GM21381 (cell line): ENCODE data around the gene ADAM17.
"Not testable (repeated sequence)": the region's sequence is repeated elsewhere in the genome, so short reads cannot be mapped to it uniquely, and the experiment has no call there.

ENCODE experiments used
- ATAC-seq: cut with Tn5 transposase; IDR thresholded peaks from one replicate; pipeline ENCODE4 v1.9.1; 2021; ENCODE audit warnings: mild to moderate bottlenecking, moderate library complexity; ENCODE audit not compliant: unreplicated experiment

Gene ADAM17

DNA sequence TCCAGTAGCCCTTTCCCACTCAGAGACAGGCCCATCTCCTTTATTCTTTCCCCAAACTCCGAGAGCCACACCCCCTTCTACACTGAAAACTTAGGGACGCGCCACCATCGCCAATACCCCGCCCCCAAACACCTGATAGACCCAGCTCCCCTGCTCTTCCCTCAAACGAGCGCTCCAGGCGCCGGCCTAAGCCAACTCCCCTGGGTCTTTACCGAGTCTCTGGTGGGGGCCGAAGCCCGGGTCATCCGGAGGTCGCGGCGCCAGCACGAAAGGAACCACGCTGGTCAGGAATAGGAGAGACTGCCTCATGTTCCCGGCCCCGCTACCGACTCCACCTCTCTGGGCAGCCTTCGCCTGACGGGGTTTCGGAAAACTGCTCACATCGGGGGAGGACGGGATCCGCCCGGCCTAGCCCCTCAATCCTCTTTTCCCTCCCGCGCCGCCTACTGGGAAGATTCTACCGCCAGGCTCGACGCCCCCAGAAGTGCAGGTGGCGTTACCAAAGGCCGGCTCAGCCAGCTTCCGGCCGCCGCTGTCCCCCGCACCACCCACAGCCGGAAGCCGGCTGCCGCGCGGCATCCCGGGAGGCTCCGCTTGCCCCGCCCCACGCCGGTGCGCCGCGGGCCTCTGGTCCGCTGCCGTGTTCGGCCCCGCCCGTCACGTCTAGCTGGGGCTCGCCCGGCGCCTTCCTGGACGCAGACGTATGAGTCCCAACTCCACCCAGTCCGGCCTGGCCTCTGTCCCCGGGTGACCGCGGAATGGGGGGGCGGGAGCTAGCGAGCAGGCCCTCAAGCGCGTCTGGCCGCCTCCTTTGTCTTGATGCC is at the start of gene ADAM17:
TSS of gene ADAM17 (minus strand) at position 534 of the 824 bp plus-strand sequence. CDS start at position 309, 225 bp downstream.
- ATAC-seq = peak; percentile 89

DNA sequence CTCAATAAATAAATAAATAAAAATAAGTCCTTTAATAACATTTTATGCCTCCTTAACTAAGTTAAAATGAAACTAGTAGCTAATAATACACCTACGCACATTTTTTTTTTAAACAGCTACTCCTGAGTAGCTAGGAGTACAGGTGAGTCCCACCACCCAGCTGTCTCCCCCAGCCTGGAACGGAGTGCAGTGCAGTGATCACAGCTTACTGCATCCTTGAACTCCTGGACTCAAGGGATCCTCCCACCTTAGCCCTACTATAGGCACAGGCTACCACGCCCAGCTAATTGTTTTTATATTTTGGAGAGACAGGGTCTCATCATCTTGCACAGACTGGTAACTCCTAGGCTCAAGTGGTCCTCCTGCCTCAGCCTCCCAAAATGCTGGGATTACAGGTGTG is 46.8 kb upstream of the ADAM17 start:
- ATAC-seq = no peak

DNA sequence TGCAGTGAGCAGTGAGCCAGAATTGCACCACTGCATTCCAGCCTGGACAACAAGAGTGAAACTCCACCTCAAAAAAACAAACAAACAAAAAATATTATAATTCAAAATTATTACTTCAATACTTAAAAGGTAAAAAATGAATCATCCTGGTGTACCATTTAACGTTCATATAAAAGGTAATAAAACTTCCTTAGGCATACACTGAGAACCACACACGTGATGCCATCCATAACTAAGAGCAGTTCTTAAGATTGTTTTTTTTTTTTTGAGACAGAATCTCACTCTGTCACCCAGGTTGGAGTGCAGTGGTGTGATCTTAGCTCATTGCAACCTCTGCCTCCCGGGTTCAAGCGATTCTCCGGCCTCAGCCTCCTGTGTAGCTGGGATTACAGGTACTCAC is 45.8 kb upstream of the ADAM17 start:
- no peak for ATAC-seq

DNA sequence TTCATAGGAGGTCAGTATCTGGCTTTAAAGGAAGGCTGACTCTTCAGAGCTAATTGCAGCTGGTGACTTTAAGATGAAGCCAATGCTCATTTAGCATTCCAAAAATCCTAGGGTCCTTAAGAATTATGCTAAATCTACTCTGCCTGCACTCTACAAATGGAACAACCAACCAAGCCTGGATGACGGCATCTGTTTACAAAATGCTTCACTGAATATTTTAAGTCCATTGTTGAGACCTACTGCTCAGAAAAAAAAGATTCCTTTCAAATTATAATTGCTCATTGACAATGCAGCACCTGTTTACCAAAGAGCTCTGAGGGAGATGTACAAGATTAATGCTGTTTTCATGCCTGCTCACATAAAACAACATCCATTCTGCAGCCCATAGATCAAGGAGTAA is 43.8 kb upstream of the ADAM17 start:
- no peak for ATAC-seq

DNA sequence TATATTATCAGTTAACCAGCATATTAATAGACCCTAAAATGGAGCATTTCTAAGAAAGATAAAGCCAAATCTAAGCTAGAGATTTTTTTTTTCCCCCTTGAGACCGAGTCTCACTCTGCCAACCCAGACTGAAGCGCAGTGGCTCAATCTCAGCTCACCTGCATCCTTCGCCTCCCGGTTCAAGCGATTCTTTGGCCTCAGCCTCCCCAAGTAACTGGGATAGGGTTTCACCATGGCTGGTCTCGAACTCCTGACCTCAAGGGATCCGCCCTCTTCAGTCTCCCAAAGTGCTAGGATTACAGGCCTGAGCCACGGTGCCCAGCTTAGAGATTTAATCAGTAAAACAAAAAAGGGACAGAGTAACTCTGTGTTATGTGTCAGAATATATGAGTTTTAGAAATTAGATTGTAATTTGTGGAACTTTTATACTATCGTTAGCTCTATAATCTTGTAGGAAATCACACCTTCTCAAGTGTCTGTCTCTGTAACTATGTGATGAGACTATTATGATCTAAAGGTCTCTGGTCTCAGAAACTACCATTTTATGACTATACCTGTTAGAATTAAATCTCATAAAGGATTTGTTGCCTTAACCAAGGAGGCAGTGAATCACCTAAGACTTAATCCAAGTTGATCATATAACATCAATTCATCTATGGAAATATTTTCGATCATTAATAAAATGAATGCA is 41.1 kb upstream of the ADAM17 start:
- no peak for ATAC-seq

DNA sequence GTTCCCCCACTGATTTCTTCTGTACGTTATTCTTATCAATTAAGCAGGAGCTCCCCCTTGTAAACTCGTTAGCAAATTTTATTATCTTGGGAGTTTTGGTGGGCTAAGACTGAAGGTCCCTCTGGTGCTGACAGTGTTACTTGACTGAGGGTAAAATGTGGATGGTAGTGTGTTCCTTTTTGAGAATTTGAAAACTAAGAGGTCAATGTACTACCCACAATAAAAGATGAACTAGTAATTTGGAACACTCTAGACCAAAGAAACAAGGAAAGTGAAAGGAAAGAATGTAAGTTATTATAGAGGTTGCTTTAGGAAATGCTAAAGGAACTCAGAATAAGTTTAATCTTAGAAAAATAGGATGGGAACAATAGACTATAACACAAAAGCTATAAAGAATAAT is 40.1 kb upstream of the ADAM17 start:
- ATAC-seq = no peak

DNA sequence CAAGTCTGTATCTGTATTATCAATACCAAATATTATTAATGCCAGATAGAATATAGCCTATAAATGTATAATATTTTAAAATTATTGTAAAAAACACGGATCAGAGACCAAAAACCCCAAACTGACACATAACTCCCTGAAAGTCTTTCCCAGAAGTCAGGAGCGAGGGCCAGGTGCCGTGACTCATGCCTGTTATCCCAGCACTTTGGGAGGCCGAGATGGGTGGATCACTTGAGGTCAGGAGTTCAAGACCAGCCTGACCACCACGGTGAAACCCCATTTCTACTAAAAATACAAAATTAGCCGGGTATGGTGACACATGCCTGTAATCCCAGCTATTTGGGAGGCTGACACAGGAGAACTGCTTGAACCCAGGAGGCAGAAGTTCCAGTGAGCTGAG is 39.6 kb upstream of the ADAM17 start:
- not testable (repeated sequence) for ATAC-seq

DNA sequence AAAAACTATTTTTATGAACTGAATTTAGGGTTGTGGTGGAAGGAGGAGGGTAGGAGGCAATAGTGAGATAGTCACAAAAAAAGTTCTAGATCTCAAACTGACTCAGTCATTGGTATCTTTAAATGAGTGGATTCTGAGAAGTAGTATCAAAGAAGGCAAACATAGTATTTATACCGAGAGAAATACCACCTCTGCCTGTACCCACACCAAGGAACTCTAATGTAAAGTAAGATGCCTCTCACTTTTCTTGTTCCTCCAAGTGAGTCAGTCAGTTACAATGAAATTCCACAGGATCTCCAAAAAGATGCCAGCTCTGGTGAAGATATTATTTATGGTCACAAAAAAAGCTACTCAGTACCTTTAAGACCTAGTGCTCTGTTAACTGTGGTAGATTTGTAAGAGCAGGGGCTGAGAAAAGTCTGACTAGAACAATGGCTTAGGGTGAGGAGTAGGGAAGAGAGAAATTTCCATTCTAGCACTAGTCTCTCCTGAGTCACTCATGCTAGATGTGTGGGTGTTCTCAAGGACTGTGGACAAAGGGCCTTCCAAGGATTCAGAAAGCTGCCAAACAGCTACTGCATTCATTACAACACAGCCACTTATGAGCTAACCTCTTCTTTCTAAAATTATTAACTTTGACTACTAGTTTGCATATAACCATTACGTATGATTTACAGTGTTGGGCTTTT is 38.9 kb upstream of the ADAM17 start:
- ATAC-seq = no peak

DNA sequence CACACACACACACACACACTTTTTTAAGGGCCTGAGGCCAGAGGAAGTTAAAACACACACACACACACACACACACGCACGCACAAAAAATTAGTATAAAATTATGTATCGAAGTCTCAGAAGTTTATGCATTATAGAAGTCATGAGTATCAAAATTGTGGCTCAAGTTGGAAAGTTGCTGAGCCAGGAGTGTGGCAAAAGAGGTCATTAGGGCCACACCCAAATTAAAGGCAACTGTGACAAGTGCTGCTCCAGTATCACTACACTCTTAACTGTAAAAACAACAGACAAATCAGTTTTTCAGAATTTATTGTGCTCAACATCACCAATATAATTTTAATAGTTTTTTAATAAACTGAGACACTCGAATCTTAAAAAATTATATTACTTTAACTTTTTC is 38.3 kb upstream of the ADAM17 start:
- no peak for ATAC-seq

DNA sequence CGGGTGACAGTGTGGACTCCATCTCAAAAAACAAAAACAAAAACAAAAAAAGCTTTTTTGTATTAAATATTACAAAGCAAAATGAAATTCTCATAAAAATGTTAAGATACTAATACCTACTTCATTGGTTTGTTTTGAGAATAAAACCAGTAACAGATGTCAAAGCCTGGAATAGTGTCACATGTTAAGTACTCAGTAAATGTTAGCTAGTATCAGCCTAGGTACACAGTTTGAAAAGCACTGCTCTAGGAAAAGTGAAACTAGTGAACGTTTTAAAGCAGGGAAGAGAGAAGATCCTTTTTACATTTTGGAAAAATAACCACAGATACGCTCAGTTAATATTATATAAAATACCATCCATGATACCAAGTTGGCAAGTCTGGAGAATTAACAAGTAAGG is 37.1 kb upstream of the ADAM17 start:
- no peak for ATAC-seq

DNA sequence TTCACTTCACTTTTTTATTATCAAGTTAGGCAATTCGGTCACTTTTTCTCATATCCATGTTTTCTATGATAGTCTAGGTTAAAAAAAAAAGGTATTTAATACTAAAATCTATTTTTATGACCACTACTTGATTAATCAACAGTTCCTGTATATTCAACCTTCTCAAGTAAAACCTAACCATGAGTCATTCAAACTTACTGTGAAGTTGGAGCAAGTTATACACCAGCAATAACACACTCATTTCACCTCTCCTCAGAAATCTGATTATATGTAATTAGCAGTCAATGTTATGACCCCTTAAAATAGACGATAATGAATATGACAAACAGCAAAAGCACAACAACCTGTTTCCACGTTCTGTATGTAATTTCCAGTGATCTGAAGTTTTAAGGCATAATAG is 35.0 kb upstream of the ADAM17 start:
- ATAC-seq = no peak

DNA sequence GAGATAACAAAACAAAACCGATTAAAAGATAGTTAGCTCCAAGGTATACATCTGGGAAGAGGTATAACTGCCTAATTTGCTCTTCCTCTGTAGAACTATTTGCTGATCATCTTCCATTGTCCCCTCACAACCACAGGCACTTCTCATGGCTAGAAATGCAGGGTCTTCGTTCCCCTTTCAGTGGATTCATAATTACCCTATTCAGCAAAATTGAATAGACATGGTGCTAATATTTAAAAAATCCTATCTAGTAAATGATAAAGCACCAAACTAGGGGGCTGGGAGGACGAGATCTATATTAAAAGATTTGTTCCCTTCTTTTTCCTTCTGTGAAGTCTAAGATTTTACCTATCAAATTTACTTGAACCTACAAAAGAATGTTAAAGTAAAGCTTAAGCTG is 30.8 kb upstream of the ADAM17 start:
- no peak for ATAC-seq

DNA sequence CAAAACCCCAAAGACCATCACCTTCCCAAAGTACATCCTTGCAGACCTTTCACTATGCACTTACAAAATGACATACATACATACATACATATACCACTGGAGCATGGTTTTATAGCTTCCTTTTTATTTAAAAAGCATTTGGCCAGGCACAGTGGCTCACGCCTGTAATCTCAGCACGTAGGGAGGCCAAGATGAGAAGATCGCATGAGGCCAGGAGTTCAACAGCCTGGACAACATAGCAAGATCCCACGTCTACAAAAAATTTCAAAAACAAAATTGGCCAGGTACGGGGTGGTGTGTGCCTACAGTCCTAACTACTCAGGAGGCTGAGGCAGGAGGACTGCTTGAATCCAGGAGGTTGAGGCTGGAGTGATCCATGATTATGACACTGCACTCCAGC is 29.9 kb upstream of the ADAM17 start:
- no peak for ATAC-seq

DNA sequence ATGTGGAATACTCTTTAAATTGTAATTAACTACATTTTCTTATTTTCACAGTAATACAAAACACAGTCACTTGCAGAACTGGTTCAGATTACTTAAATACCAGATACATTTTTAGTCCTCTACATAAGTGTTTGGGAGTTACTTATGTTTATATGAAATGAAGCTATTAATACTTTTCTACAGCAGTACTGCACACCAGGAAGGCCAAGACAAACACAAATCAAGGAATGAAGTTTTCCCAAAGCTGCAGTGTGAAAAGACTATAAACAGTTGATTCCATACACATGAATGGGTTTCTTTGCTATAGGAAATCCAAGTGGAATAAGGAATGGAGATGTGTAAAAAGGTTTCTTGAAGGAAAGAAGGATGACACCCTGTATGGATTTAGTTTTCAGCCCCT is 29.3 kb upstream of the ADAM17 start:
- not testable (repeated sequence) for ATAC-seq

DNA sequence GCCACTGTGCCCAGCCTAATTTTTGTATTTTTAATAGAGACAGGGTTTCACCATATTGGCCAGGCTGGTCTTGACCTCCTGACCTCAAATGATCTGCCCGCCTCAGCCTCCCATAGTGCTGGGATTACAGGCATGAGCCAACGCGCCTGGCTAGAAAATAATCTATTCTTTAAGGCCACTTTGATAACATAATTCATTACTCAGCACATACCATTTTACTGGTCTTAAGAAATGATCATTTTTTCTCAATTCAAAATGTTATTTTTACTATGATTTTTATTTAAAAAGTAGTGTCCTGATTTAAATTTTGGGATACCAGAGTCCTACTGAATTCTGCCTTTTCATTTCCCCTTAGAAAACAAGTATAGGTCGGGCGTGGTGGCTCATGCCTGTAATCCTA is 27.0 kb upstream of the ADAM17 start:
- ATAC-seq = no peak

DNA sequence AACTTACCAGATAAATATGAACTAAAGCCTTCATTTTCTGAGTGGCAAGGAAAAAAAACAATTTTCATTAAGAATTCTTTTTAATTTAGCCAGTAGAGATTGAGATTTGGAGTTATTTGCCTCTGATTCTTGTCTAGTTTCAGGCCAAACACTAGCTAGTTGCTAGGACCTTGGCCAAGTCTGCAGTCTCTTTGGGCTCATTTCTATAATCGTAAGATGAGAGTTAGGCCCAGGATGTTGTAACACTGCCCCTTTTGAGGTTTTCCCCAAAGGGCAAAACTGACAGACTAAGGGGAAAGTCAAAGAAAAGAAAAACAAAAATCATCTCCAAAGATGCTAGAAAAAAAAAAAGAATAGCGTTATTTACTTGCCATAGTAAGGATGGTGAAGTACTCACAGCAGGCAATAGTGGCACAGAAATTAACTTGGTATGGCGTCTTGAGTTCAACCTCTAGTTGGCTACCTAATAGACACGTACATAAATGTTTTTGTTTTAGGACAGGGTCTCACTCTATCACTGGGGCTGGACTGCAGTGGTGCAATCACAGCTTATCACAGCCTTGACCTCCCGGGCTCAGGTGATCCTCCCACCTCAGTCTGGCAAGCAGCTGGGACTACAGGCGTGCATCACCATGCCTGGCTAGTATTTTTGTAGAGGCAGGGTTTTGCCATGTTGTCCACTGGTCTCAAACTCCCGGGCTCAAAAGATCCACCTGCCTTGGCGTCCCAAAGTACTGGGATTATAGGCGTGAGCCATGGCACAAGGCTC is 23.0 kb upstream of the ADAM17 start:
- ATAC-seq = no peak

DNA sequence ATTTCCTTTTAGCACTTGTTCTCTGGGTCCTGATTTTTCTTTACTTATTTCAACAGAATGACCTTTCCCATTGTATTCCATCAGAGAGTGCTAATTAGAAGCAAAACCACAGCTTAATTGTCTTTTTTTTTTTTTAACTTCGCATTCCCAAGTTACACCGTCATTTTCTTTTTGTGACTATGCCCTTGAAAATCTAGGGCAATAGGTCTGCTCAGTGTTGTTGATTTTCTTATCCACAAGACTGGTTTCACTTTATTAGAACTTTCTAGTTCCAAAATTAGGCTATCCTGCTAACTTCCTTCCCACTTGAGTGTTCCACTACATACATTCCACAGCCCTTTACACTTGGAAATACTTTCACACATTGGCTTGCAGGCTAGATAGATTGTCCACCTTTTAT is 18.7 kb upstream of the ADAM17 start:
- ATAC-seq = no peak

DNA sequence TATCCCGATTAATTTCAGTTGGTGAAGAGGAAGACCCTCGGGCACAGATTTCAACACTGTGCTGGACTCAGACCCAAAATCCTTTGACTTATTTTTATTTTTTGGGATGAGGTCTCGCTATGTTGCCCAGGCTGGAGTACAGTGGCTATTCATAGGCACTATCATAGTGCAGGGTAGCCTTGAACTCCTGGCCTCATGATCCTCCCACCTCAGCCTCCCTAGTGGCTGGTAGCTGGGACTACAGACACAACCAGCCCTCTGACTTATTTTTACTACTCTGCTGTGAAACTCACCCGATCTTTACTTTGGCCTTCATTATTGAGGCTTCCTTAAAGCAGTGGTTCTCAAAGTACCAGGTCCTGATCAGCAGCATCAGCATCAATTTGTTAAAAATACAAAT is 18.2 kb upstream of the ADAM17 start:
- ATAC-seq = no peak

DNA sequence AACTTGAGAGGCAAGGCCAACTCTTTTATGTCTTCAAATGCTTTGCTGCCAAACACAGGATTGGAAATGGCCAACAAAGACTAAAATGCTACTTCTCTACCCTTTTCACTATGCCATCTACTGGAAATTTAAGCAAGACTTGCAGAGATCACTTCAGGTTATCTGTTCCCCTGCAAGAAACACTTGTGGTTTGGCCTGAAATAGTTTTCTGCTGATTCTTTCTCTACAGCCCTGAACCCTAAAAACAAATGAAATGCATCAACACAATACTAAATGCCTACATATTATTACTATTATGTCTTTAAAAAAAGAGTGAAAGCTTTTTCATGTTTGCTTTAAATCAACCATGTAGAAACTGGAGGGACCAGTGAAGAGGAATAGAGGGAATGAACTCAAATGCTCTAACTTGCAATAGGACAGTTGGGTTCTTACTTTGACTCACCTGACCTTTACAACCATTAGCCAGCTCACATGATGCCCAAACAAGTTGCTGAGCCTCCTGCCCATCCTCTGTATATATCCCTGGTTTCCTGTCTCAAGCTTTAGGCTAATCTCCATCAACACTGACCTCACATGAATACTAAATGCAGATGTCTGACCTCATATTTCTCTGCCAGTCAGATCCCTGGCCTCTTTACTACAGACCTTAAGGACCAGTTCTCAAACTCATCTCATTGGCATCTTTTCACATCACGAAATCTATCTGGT is 17.5 kb upstream of the ADAM17 start:
- no peak for ATAC-seq
